Esophagus (tissue), 2 donors: Measurements from ENCODE around the gene HPX. TPM values are rescaled to one million over a fixed set of nuclear protein-coding genes. Genes with fewer than 3 reads are reported as not detected.

ENCODE experiments used
- H3K27ac ChIP-seq, 2 donors: one replicate each; pipeline ENCODE4 v1.5.1; 2013; ENCODE audit warnings: low read depth in 2 of 2, mild to moderate bottlenecking in 2 of 2, inconsistent platforms in 1 of 2, low read length in 1 of 2, moderate library complexity in 1 of 2
- H3K27me3 ChIP-seq, 2 donors: one replicate each; pipeline ENCODE4 v1.6.1; 2013; ENCODE audit warnings: low read length in 2 of 2, control low read depth in 1 of 2, mild to moderate bottlenecking in 1 of 2; ENCODE audit not compliant: insufficient read depth in 2 of 2, control insufficient read depth in 1 of 2
- H3K36me3 ChIP-seq, 2 donors: one replicate each; pipeline ENCODE4 v1.6.1; 2013; ENCODE audit warnings: low read length in 1 of 2; ENCODE audit not compliant: control insufficient read depth in 2 of 2, insufficient read depth in 2 of 2
- H3K4me1 ChIP-seq, 2 donors: one replicate each; pipeline ENCODE4 v1.6.1; 2013; ENCODE audit warnings: low read length in 1 of 2; ENCODE audit not compliant: control insufficient read depth in 2 of 2, insufficient read depth in 2 of 2
- H3K4me3 ChIP-seq, 2 donors: one replicate each; pipeline ENCODE4 v1.5.1; 2013; ENCODE audit warnings: low read length in 2 of 2, mild to moderate bottlenecking in 2 of 2, low read depth in 1 of 2, moderate library complexity in 1 of 2
- H3K9me3 ChIP-seq, 2 donors: one replicate each; pipeline ENCODE4 v1.6.1; 2013; ENCODE audit warnings: mild to moderate bottlenecking in 2 of 2, low read depth in 1 of 2, low read length in 1 of 2, moderate library complexity in 1 of 2; ENCODE audit not compliant: control insufficient read depth in 2 of 2, insufficient read depth in 1 of 2
- WGBS, 2 donors: extraction: QIAGEN DNeasy Blood & Tissue Kit; methylation state at CpG; one replicate each; pipeline ENCODE4 v1.1.7; 2013; 5-methylcytosine and 5-hydroxymethylcytosine counted together
- polyA plus RNA-seq, 2 donors: library from polyadenylated mRNA; stranded (reverse); fragments of 200-250 nt; gene quantifications; one replicate each; pipeline ENCODE4 v1.2.3, GENCODE V29; 2013
- donor health status: healthy with polysubstance abuse.
- donor health status: Bipolar disorder and iron deficiency.

The HPX gene
- polyA plus RNA-seq, 2 donors = 0.26 to 0.55 TPM

DNA sequence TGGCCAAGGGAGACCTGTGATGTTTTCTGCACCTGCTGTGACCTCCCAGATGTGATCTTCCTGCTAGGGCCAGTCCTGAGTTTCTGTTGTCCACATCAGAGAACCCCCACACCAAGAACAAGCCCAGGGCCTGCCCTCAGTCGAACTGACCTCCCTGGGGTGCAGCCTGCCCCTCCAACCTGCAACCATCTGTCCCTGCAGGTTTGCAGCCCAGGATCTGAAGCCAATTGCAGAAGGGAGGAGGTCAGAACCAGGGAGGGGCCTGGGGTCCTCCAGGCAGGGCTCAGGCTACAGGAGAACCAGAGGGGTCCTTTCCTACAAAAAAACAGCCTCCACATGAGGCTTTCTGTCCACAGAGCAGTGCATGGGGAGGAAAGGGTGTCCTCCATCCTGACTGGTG, 32.1 kb upstream of the HPX start:
- H3K4me1 ChIP-seq = peaks cover 0 to 5% of the 10 kb centered on the region in 2 donors
- no peaks in the 10 kb centered on the region for H3K9me3 ChIP-seq
- WGBS, 2 donors = 44 to 60% methylated on average over 1 of the region's 1 CpG
- H3K36me3 ChIP-seq = peaks cover 5 to 9% of the 10 kb centered on the region in 2 donors
- H3K27ac ChIP-seq = no peak overlapping the region
- H3K4me3 ChIP-seq = peak overlapping the region in 1 of 2 donors; percentile 69
- H3K27me3 ChIP-seq = no peaks in the 10 kb centered on the region

DNA sequence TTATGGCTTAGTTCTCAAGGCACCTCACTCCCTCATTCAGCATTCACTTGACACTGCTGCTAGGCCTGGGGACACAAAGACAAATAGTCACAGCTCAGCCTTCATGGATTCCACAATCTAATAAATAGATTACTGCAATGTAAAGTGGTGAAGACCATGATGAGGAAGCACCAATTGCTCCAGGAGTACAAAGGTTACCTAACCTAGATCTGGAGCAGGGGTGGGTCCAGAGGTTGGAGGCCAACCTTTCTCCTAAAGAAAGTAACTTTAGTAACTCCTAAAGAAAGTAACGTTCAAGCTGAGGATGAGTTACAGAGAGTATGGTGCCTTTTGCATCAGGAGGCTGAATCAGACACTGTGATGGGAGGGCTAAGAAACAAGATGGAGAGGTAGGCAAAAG, 28.8 kb upstream of the HPX start:
- H3K9me3 ChIP-seq = no peaks in the 10 kb centered on the region
- H3K27me3 ChIP-seq = no peaks in the 10 kb centered on the region
- WGBS, 2 donors = 87 to 93% methylated on average over 1 of the region's 1 CpG
- H3K4me1 ChIP-seq = peaks cover 0 to 5% of the 10 kb centered on the region in 2 donors
- no peak overlapping the region for H3K4me3 ChIP-seq
- peak overlapping the region in 1 of 2 donors; percentile 14 for H3K27ac ChIP-seq
- peaks cover 0 to 5% of the 10 kb centered on the region in 2 donors for H3K36me3 ChIP-seq

DNA sequence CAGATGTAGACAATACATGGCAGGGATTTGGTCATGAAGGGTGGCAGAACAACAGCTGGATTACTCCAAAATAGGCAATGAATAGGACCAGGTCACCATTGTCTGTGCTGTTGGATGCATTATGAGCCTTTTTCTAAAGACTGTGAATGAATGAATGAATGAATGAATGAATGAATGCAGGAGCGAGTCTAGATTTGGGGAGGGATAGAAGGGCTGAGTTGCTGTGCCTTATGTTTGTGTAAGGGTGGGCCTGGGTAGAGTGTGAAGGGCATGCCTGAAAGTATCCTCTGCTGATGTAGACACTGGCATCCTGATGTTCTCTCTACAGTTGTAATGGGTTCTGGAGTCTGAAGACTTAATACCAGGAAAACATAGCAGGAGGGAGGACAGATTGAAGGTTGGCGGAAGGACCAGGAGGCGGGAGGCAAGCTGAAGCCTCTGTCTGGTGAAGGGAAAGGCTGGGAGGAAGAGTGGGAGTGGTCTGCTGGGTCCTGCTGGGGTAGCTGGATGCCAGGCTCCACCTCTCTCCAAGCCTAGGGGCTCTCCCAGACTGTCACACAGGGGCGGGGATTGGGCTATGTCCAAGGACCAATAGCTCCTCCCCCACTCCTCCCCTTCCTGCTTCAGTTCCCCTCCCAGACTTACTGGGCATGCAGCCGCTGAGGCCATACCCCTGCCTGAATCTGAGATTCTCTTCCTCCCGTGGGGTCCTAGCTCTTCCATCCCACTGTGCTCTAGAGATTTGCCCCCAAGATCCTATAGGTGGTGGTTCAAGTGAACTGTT, 28.1 kb upstream of the HPX start:
- peak overlapping the region in 1 of 2 donors; percentile 14 for H3K27ac ChIP-seq

GRCh38 chr11:6459099-6459450, 18.3 kb upstream of the HPX start:
- 74 to 90% methylated on average over 1 of the region's 1 CpG for WGBS, 2 donors
- H3K27me3 ChIP-seq = no peaks in the 10 kb centered on the region
- no peaks in the 10 kb centered on the region for H3K4me1 ChIP-seq
- peaks cover 0 to 2% of the 10 kb centered on the region in 2 donors for H3K9me3 ChIP-seq
- no peak overlapping the region for H3K27ac ChIP-seq
- H3K4me3 ChIP-seq = no peak overlapping the region
- peaks cover 16 to 28% of the 10 kb centered on the region in 2 donors for H3K36me3 ChIP-seq

More for the DNA sequence above, 28.1 kb upstream of the HPX start:
- WGBS, 2 donors = 38 to 49% methylated on average over 5 to 6 of the region's 6 CpGs
- H3K27me3 ChIP-seq = no peaks in the 10 kb centered on the region
- H3K4me3 ChIP-seq = no peak overlapping the region
- peaks cover 0 to 5% of the 10 kb centered on the region in 2 donors for H3K4me1 ChIP-seq
- H3K9me3 ChIP-seq = no peaks in the 10 kb centered on the region
- peaks cover 0 to 7% of the 10 kb centered on the region in 2 donors for H3K36me3 ChIP-seq

- H3K27ac ChIP-seq = no peak overlapping the region
- peaks cover 0 to 2% of the 10 kb centered on the region in 2 donors for H3K9me3 ChIP-seq
- H3K27me3 ChIP-seq = no peaks in the 10 kb centered on the region
- H3K36me3 ChIP-seq = peaks cover 13 to 24% of the 10 kb centered on the region in 2 donors
- no peaks in the 10 kb centered on the region for H3K4me1 ChIP-seq
- 71 to 78% methylated on average over 2 of the region's 2 CpGs for WGBS, 2 donors
- no peak overlapping the region for H3K4me3 ChIP-seq
Observed at GRCh38 chr11:6458352-6459098, 17.7 kb upstream of the HPX start.

DNA sequence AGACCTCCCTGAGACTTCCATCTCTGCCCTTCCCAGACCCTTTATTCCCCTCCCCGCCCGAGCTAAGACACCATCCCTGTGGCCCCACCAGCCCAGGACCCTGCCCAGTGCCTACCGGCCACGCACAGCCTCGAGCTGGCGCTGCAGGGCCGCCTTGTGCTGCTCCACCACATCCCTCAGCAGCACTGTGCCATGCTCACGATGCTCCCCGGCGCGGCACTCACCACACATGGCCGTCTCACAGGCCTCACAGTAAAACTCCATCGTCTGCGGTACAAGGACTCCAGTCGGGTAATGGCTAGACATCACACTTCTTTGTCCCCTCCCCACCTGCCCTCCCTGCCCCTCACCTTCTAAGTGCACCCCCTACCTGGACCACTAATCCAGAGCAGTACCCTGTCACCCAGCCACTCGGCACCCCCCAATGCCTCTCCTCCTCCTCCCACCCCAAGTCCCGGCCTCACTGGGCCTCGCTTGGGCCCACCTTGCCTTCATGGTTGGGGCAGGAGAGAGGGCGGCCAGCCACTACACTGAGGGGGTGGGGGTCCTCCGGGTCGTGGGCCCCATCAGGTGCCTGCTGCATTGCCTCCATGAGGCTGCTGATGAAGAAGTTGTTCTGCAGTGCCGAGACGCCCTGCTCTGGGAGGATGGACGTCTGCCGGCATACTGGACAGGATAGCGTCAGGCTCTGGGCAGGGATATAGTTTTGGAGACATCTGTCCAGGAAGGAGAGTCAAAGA, 17.0 kb upstream of the HPX start:
- Histone ChIP-seq H3K4me3 (no peak overlapping the region), H3K36me3 (peaks cover 11 to 24% of the 10 kb centered on the region in 2 donors), H3K27me3 (no peaks in the 10 kb centered on the region), H3K4me1 (no peaks in the 10 kb centered on the region), H3K9me3 (peaks cover 0 to 2% of the 10 kb centered on the region in 2 donors), H3K27ac (no peak overlapping the region)
- 90 to 95% methylated on average over 26 of the region's 26 CpGs for WGBS, 2 donors

DNA sequence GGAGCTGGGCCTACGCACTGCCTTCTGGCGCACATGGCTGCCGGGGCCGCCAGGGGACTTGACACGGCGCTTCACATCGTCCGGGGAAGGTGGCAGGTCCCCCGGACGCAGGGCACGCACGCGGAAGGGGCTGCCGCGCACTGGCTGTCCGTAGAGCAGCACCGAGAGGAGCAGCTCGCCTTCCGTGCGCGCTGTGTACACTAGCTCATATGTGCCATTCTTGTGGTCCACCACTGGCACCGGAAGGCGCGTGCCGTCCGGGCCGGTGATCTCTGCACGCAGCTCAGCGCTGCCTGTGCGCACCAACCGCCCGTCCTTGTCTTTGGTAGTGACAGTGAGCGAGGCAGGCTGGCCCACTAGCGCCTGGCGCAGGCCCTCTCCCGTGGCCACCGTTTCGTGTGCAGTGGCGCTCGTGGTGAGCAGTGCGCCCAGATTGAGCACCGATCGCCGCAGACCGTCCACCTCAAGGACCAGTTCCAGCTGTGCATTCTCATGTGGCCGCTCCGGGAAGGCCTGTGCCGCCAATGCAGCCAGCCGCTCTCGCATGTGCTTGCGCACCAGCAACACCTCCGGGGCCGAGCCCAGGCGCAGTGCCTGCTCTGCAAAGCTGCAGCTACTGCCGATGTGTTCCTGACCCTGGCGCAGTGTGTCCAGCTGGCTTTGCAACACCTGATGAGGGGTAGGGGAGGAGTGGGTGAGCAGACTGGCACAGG, 15.7 kb upstream of the HPX start:
- Histone ChIP-seq H3K9me3 (peaks cover 0 to 2% of the 10 kb centered on the region in 2 donors), H3K36me3 (peaks cover 11 to 24% of the 10 kb centered on the region in 2 donors), H3K27me3 (no peaks in the 10 kb centered on the region), H3K4me3 (no peak overlapping the region), H3K4me1 (no peaks in the 10 kb centered on the region), H3K27ac (no peak overlapping the region)
- 96 to 97% methylated on average over 56 of the region's 56 CpGs for WGBS, 2 donors

DNA sequence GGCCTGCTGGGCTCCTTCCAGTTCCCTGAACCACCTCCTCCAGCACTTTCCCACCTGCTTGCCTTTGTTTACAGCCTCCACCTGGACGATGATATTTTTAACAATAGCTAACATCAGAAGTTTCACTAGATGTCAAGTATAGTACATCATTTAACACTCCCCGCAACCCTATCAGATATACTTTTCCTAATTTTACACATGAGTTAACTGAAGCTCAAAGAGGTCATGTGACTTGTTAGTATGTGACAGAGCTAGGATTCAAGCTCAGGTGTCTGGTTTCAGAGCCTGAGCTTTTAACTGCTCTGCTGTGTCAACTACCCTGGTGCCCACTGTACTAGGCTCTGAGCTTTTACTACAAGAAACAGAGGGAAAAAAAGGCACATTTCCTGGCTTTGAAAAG, 14.3 kb upstream of the HPX start:
- no peaks in the 10 kb centered on the region for H3K4me1 ChIP-seq
- WGBS, 2 donors = 48 to 76% methylated on average over 2 of the region's 2 CpGs
- H3K9me3 ChIP-seq = peaks cover 0 to 2% of the 10 kb centered on the region in 2 donors
- H3K27me3 ChIP-seq = no peaks in the 10 kb centered on the region
- H3K4me3 ChIP-seq = no peak overlapping the region
- H3K36me3 ChIP-seq = peaks cover 11 to 29% of the 10 kb centered on the region in 2 donors
- no peak overlapping the region for H3K27ac ChIP-seq

GRCh38 chr11:6453152-6453551, 12.4 kb upstream of the HPX start:
- H3K4me3 ChIP-seq = no peak overlapping the region
- H3K27me3 ChIP-seq = no peaks in the 10 kb centered on the region
- peaks cover 12 to 40% of the 10 kb centered on the region in 2 donors for H3K36me3 ChIP-seq
- H3K4me1 ChIP-seq = no peaks in the 10 kb centered on the region
- 96 to 97% methylated on average over 2 of the region's 2 CpGs for WGBS, 2 donors
- no peak overlapping the region for H3K27ac ChIP-seq
- peaks cover 0 to 2% of the 10 kb centered on the region in 2 donors for H3K9me3 ChIP-seq
